ENCODE data around the gene PRCP.

DNA sequence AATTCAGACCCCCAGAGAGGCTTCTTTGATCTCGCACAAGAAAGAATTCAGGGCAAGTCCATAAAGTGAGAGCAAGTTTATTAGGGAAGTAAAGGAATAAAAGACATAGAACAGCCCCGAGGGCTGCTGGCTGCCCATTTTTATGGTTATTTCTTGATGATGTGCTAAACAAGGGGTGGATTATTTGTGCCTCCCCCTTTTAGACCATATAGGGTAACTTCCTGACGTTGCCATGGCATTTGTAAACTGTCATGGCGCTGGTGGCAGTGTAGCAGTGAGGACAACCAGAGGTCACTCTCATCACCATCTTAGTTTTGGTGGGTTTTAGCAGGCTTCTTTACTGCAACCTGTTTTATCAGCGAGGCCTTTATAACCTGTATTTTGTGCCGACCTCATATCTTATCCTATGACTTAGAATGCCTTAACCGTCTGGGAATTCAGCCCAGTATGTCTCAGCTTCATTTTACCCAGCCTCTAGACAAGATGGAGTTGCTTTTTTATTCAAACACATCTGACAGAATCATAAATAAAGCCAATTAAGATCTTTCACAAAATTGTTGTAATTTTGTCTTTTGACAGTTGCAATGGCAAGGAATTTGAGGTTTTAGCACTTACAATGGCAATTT, 8.9 kb upstream of the PRCP start:
- TF ChIP-seq IRF2 (CRISPR knock-in tag; IDR thresholded peaks at IDR 0.05; ENCODE audit: borderline replicate concordance, low read depth) (no peak), RELA (CRISPR knock-in tag; IDR thresholded peaks at IDR 0.05; ENCODE audit: borderline replicate concordance) (no peak), NFYB (CRISPR knock-in tag; conservative IDR thresholded peaks at IDR 0.05; ENCODE audit: low read depth) (no peak)
- TF ChIP-seq, protein P1, sequence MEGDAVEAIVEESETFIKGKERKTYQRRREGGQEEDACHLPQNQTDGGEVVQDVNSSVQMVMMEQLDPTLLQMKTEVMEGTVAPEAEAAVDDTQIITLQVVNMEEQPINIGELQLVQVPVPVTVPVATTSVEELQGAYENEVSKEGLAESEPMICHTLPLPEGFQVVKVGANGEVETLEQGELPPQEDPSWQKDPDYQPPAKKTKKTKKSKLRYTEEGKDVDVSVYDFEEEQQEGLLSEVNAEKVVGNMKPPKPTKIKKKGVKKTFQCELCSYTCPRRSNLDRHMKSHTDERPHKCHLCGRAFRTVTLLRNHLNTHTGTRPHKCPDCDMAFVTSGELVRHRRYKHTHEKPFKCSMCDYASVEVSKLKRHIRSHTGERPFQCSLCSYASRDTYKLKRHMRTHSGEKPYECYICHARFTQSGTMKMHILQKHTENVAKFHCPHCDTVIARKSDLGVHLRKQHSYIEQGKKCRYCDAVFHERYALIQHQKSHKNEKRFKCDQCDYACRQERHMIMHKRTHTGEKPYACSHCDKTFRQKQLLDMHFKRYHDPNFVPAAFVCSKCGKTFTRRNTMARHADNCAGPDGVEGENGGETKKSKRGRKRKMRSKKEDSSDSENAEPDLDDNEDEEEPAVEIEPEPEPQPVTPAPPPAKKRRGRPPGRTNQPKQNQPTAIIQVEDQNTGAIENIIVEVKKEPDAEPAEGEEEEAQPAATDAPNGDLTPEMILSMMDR (IDR thresholded peaks at IDR 0.05) = no peak
